ENCODE measurements around the gene RNF157.
A peak's percentile ranks its signal among the peaks of the same experiment; 100 is the strongest.

Gene RNF157

GRCh38 chr17:76115138-76115754 lies 125.0 kb downstream of the RNF157 start:
- H2AFZ ChIP-seq, result no peak overlapping the region
- no peaks in the 10 kb centered on the region for H3K36me3 ChIP-seq (ENCODE audit: control insufficient read depth, insufficient read depth, low read length)
- no peak overlapping the region for H3K4me2 ChIP-seq (ENCODE audit: low read length)
- no peak overlapping the region for H3K4me3 ChIP-seq (ENCODE audit: low read depth, low read length)
- H3K4me1 ChIP-seq, result no peaks in the 10 kb centered on the region
- no peak for TF ChIP-seq CTCF (IDR thresholded peaks at IDR 0.05)
- H3K9me3 ChIP-seq (ENCODE audit: control insufficient read depth, low read length), result no peaks in the 10 kb centered on the region
- H3K27me3 ChIP-seq (ENCODE audit: control insufficient read depth, insufficient read depth, low read length), result no peaks in the 10 kb centered on the region
- no peaks in the 10 kb centered on the region for H3K79me2 ChIP-seq
- H3K9ac ChIP-seq, result no peak overlapping the region
- no peak overlapping the region for H3K27ac ChIP-seq

- Histone ChIP-seq H3K27me3 (ENCODE audit: control insufficient read depth, insufficient read depth, low read length) (no peaks in the 10 kb centered on the region), H3K27ac (no peak overlapping the region), H3K79me2 (no peaks in the 10 kb centered on the region), H2AFZ (no peak overlapping the region), H3K4me3 (ENCODE audit: low read depth, low read length) (no peak overlapping the region), H3K4me2 (ENCODE audit: low read length) (no peak overlapping the region), H3K9me3 (ENCODE audit: control insufficient read depth, low read length) (no peaks in the 10 kb centered on the region), H3K36me3 (ENCODE audit: control insufficient read depth, insufficient read depth, low read length) (no peaks in the 10 kb centered on the region), H3K9ac (no peak overlapping the region), H3K4me1 (no peaks in the 10 kb centered on the region)
- TF ChIP-seq CTCF (IDR thresholded peaks at IDR 0.05), result no peak
Measured at GRCh38 chr17:76111956-76112355, 128.3 kb downstream of the RNF157 start.

GRCh38 chr17:76107509-76107908 lies 132.8 kb downstream of the RNF157 start:
- Histone ChIP-seq H3K4me1 (no peaks in the 10 kb centered on the region), H3K79me2 (peaks cover 6% of the 10 kb centered on the region), H3K36me3 (ENCODE audit: control insufficient read depth, insufficient read depth, low read length) (no peaks in the 10 kb centered on the region), H2AFZ (no peak overlapping the region), H3K9me3 (ENCODE audit: control insufficient read depth, low read length) (no peaks in the 10 kb centered on the region), H3K4me3 (ENCODE audit: low read depth, low read length) (no peak overlapping the region), H3K9ac (no peak overlapping the region), H3K27me3 (ENCODE audit: control insufficient read depth, insufficient read depth, low read length) (no peaks in the 10 kb centered on the region), H3K27ac (no peak overlapping the region), H3K4me2 (ENCODE audit: low read length) (no peak overlapping the region)
- no peak for TF ChIP-seq CTCF (IDR thresholded peaks at IDR 0.05)

- no peaks in the 10 kb centered on the region for H3K9me3 ChIP-seq (ENCODE audit: control insufficient read depth, low read length)
- no peaks in the 10 kb centered on the region for H3K36me3 ChIP-seq (ENCODE audit: control insufficient read depth, insufficient read depth, low read length)
- H3K4me2 ChIP-seq (ENCODE audit: low read length), result no peak overlapping the region
- H3K27ac ChIP-seq, result no peak overlapping the region
- H3K9ac ChIP-seq, result no peak overlapping the region
- H3K4me3 ChIP-seq (ENCODE audit: low read depth, low read length), result no peak overlapping the region
- no peak for TF ChIP-seq CTCF (IDR thresholded peaks at IDR 0.05)
- H2AFZ ChIP-seq, result peak overlapping the region; percentile 45
- no peaks in the 10 kb centered on the region for H3K4me1 ChIP-seq
- peaks cover 6% of the 10 kb centered on the region for H3K79me2 ChIP-seq
- H3K27me3 ChIP-seq (ENCODE audit: control insufficient read depth, insufficient read depth, low read length), result no peaks in the 10 kb centered on the region
Measured at GRCh38 chr17:76106703-76107102, 133.6 kb downstream of the RNF157 start.

GRCh38 chr17:76104896-76105231 lies 135.4 kb downstream of the RNF157 start:
- H3K27ac ChIP-seq, result no peak overlapping the region
- no peak for TF ChIP-seq CTCF (IDR thresholded peaks at IDR 0.05)
- no peaks in the 10 kb centered on the region for H3K36me3 ChIP-seq (ENCODE audit: control insufficient read depth, insufficient read depth, low read length)
- H3K9me3 ChIP-seq (ENCODE audit: control insufficient read depth, low read length), result no peaks in the 10 kb centered on the region
- H3K4me3 ChIP-seq (ENCODE audit: low read depth, low read length), result no peak overlapping the region
- no peaks in the 10 kb centered on the region for H3K27me3 ChIP-seq (ENCODE audit: control insufficient read depth, insufficient read depth, low read length)
- H2AFZ ChIP-seq, result peak overlapping the region; percentile 39
- H3K4me2 ChIP-seq (ENCODE audit: low read length), result no peak overlapping the region
- H3K9ac ChIP-seq, result no peak overlapping the region
- peaks cover 9% of the 10 kb centered on the region for H3K79me2 ChIP-seq
- H3K4me1 ChIP-seq, result no peaks in the 10 kb centered on the region

Data from parathyroid adenoma (tissue), 2 donors.